Astrocyte (in vitro differentiated cells and primary cell): ENCODE data around the gene SLC18A2. TPM values are rescaled to one million over a fixed set of nuclear protein-coding genes. Genes with fewer than 3 reads are reported as not detected.

Experiments
- DNase-seq: peaks from one replicate; pipeline ENCODE4 v3.0.0-alpha.2; 2010; ENCODE audit warnings: low read depth
- FAIRE-seq: peaks from 2 replicates; lab custom pipeline; 2011; peaks lifted over from hg19 to GRCh38; lab: Jason Lieb, UNC
- H2AFZ ChIP-seq: 2 replicates; pipeline ENCODE4 v1.6.0; 2012; ENCODE audit warnings: low read depth, low read length, inconsistent platforms
- H3K27ac ChIP-seq: 2 replicates; pipeline ENCODE4 v1.5.1; 2011; ENCODE audit warnings: low read depth, low read length, inconsistent platforms
- H3K27me3 ChIP-seq: 2 replicates; pipeline ENCODE4 v1.6.0; 2011; ENCODE audit warnings: low read length, inconsistent platforms; ENCODE audit not compliant: insufficient read depth
- H3K36me3 ChIP-seq: 2 replicates; pipeline ENCODE4 v1.5.1; 2011; ENCODE audit warnings: low read length, inconsistent platforms; ENCODE audit not compliant: insufficient read depth
- H3K4me1 ChIP-seq: 2 replicates; pipeline ENCODE4 v1.5.1; 2011; ENCODE audit warnings: low read length, inconsistent platforms; ENCODE audit not compliant: insufficient read depth
- H3K4me2 ChIP-seq: 2 replicates; pipeline ENCODE4 v1.6.0; 2012; ENCODE audit warnings: low read length, inconsistent platforms
- H3K4me3 ChIP-seq: 2 replicates; pipeline ENCODE4 v1.5.1; 2011; ENCODE audit warnings: low read depth, mild to moderate bottlenecking, low read length, inconsistent platforms; ENCODE audit not compliant: insufficient read depth
- H3K79me2 ChIP-seq: 2 replicates; pipeline ENCODE4 v1.6.0; 2012; ENCODE audit warnings: mild to moderate bottlenecking, low read length, inconsistent platforms; ENCODE audit not compliant: insufficient read depth
- H3K9ac ChIP-seq: 2 replicates; pipeline ENCODE4 v1.6.0; 2012; ENCODE audit warnings: mild to moderate bottlenecking, low read length, inconsistent platforms
- H3K9me3 ChIP-seq: 2 replicates; pipeline ENCODE4 v1.5.1; 2012; ENCODE audit warnings: low read depth, mild to moderate bottlenecking, low read length, inconsistent platforms; ENCODE audit not compliant: insufficient read depth
- H4K20me1 ChIP-seq: 2 replicates; pipeline ENCODE4 v1.6.0; 2012; ENCODE audit warnings: low read length, inconsistent platforms; ENCODE audit not compliant: insufficient read depth
- H3K27ac Mint-ChIP-seq: one replicate; pipeline ENCODE4 v1.8.0; 2021; ENCODE audit warnings: mild to moderate bottlenecking, mixed read lengths; ENCODE audit not compliant: unreplicated experiment
- H3K27me3 Mint-ChIP-seq: one replicate; pipeline ENCODE4 v1.8.0; 2021; ENCODE audit warnings: low read depth, mixed read lengths; ENCODE audit not compliant: unreplicated experiment
- H3K36me3 Mint-ChIP-seq: one replicate; pipeline ENCODE4 v1.8.0; 2021; ENCODE audit warnings: low read depth, mixed read lengths; ENCODE audit not compliant: unreplicated experiment
- H3K4me1 Mint-ChIP-seq: one replicate; pipeline ENCODE4 v1.8.0; 2021; ENCODE audit warnings: low read depth, mixed read lengths; ENCODE audit not compliant: unreplicated experiment
- H3K4me3 Mint-ChIP-seq: one replicate; pipeline ENCODE4 v1.8.0; 2021; ENCODE audit warnings: mild to moderate bottlenecking, moderate library complexity, mixed read lengths; ENCODE audit not compliant: unreplicated experiment
- H3K9me3 Mint-ChIP-seq: one replicate; pipeline ENCODE4 v1.8.0; 2021; ENCODE audit warnings: mild to moderate bottlenecking, mixed read lengths; ENCODE audit not compliant: unreplicated experiment
- EZH2 ChIP-seq: IDR thresholded peaks from 2 replicates; pipeline ENCODE4 v1.6.1; 2012; ENCODE audit warnings: mild to moderate bottlenecking, low read length, inconsistent platforms; ENCODE audit not compliant: insufficient read depth
- total RNA-seq: library from RNA; stranded (reverse); gene quantifications from 2 replicates; pipeline ENCODE4 v1.2.1, GENCODE V29; 2021
- TF ChIP-seq, protein P1 (sequence below): IDR thresholded peaks from 2 replicates; pipeline ENCODE4 v1.5.1; 2011; ENCODE audit warnings: low read depth, mild to moderate bottlenecking, inconsistent platforms, low read length, moderate library complexity; ENCODE audit not compliant: insufficient read depth

SLC18A2 gene
- total RNA-seq, 1 donor from 2014 or later: not detected

- DNase-seq (no peak), FAIRE-seq (no peak)
- no peaks in the 10 kb centered on the region for H3K4me1 ChIP-seq
- H3K27me3 ChIP-seq: peaks cover 4% of the 10 kb centered on the region
- TF ChIP-seq, protein P1, sequence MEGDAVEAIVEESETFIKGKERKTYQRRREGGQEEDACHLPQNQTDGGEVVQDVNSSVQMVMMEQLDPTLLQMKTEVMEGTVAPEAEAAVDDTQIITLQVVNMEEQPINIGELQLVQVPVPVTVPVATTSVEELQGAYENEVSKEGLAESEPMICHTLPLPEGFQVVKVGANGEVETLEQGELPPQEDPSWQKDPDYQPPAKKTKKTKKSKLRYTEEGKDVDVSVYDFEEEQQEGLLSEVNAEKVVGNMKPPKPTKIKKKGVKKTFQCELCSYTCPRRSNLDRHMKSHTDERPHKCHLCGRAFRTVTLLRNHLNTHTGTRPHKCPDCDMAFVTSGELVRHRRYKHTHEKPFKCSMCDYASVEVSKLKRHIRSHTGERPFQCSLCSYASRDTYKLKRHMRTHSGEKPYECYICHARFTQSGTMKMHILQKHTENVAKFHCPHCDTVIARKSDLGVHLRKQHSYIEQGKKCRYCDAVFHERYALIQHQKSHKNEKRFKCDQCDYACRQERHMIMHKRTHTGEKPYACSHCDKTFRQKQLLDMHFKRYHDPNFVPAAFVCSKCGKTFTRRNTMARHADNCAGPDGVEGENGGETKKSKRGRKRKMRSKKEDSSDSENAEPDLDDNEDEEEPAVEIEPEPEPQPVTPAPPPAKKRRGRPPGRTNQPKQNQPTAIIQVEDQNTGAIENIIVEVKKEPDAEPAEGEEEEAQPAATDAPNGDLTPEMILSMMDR: no peak
- TF ChIP-seq EZH2: no peak
- H3K4me2 ChIP-seq: no peak overlapping the region
- H3K27ac ChIP-seq: no peak overlapping the region
- no peak overlapping the region for H3K9ac ChIP-seq
- peaks cover 9% of the 10 kb centered on the region for H3K4me1 Mint-ChIP-seq
- no peaks in the 10 kb centered on the region for H3K79me2 ChIP-seq
- H3K4me3 ChIP-seq: no peak overlapping the region
- H3K36me3 Mint-ChIP-seq: no peaks in the 10 kb centered on the region
- no peak overlapping the region for H3K27ac Mint-ChIP-seq
- H3K27me3 Mint-ChIP-seq: peaks cover 16% of the 10 kb centered on the region
- no peaks in the 10 kb centered on the region for H3K9me3 ChIP-seq
- H2AFZ ChIP-seq: no peak overlapping the region
- H3K9me3 Mint-ChIP-seq: no peaks in the 10 kb centered on the region
- no peaks in the 10 kb centered on the region for H3K36me3 ChIP-seq
- H3K4me3 Mint-ChIP-seq: no peak overlapping the region
- no peaks in the 10 kb centered on the region for H4K20me1 ChIP-seq
Observed at GRCh38 chr10:117253908-117254307, 13.0 kb downstream of the SLC18A2 start.

- Histone ChIP-seq H3K4me1 (no peaks in the 10 kb centered on the region), H3K4me2 (no peak overlapping the region), H3K36me3 (no peaks in the 10 kb centered on the region), H3K4me3 (no peak overlapping the region), H3K9me3 (no peaks in the 10 kb centered on the region), H3K9ac (no peak overlapping the region), H3K27ac (no peak overlapping the region), H3K79me2 (no peaks in the 10 kb centered on the region), H2AFZ (no peak overlapping the region), H4K20me1 (no peaks in the 10 kb centered on the region), H3K27me3 (peaks cover 8% of the 10 kb centered on the region)
- Mint-ChIP-seq H3K4me1 (peaks cover 5% of the 10 kb centered on the region), H3K27me3 (peaks cover 16% of the 10 kb centered on the region), H3K9me3 (no peaks in the 10 kb centered on the region), H3K36me3 (no peaks in the 10 kb centered on the region), H3K27ac (no peak overlapping the region), H3K4me3 (no peak overlapping the region)
- TF ChIP-seq, protein P1: no peak
- no peak for TF ChIP-seq EZH2
- DNase-seq (no peak), FAIRE-seq (no peak)
Observed at GRCh38 chr10:117254338-117254737, 13.4 kb downstream of the SLC18A2 start.

DNA sequence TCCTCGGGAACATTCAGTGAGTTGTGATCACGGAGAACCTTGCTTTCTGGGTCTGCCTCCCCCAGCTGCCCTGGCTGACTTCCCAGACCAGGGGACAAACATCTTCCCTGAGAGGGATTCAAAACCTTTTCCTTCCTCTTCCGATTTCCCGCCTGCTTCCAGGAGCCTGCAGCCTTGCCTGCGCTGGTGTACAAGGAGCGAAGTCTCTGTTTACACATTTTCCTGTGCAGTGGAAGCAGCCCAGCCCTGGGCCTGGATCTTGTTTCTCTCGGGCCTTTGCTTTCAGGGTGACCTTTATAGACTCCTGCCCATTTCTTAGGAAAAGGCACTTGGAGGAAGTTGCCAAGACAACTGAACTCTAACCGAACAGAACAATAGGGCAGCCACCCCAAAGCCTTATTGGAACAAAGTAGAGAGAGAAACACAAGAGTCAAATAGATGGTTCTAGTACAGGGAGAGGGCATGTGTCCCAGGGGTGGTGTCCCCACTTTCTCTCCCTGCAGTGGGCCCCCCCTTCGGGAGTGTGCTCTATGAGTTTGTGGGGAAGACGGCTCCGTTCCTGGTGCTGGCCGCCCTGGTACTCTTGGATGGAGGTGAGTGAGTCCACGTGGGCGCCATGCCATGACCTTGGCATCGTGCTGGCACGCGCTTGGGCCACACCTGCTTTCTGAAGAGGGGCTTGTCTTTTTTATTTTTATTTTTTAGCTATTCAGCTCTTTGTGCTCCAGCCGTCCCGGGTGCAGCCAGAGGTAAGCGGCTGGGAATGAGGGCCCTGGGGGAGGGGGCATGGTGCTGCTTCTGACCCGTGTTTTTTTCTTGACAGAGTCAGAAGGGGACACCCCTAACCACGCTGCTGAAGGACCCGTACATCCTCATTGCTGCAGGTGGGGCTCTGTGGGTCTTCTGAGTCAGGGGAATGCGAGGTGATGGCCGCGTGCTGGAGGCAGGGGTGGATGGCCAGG is 14.1 kb downstream of the SLC18A2 start:
- Histone ChIP-seq H2AFZ (no peak overlapping the region), H3K27me3 (peaks cover 9% of the 10 kb centered on the region), H3K4me3 (no peak overlapping the region), H3K27ac (no peak overlapping the region), H4K20me1 (no peaks in the 10 kb centered on the region), H3K4me2 (no peak overlapping the region), H3K79me2 (no peaks in the 10 kb centered on the region), H3K4me1 (no peaks in the 10 kb centered on the region), H3K9me3 (no peaks in the 10 kb centered on the region), H3K9ac (no peak overlapping the region), H3K36me3 (no peaks in the 10 kb centered on the region)
- H3K27me3 Mint-ChIP-seq: peaks cover 18% of the 10 kb centered on the region
- no peak overlapping the region for H3K4me3 Mint-ChIP-seq
- H3K36me3 Mint-ChIP-seq: no peaks in the 10 kb centered on the region
- DNase-seq: no peak
- no peak overlapping the region for H3K27ac Mint-ChIP-seq
- no peaks in the 10 kb centered on the region for H3K9me3 Mint-ChIP-seq
- FAIRE-seq: no peak
- H3K4me1 Mint-ChIP-seq: no peaks in the 10 kb centered on the region
- no peak for TF ChIP-seq EZH2
- TF ChIP-seq, protein P1: no peak
